Stimulated activated CD8-positive, alpha-beta memory T cell treated with anti-CD3 and anti-CD28 coated beads, Interleukin-15, amount 100 ng/mL, for 1 hour (primary cell): ENCODE measurements around the gene SYTL3.

Experiments used
- DNase-seq: peaks from one replicate; pipeline ENCODE4 v3.0.0-alpha.2; 2020; ENCODE audit warnings: low read depth

Gene SYTL3

GRCh38 chr6:158758941-158759479, 109.2 kb downstream of the SYTL3 start:
- DNase-seq: no peak

GRCh38 chr6:158759966-158760617, 110.2 kb downstream of the SYTL3 start:
- DNase-seq: no peak

- DNase-seq: no peak
These were observed 110.9 kb downstream of the SYTL3 start for GRCh38 chr6:158760618-158761250.

- DNase-seq: no peak
These were observed 111.9 kb downstream of the SYTL3 start for GRCh38 chr6:158761746-158762145.

- DNase-seq: no peak
These were observed 113.1 kb downstream of the SYTL3 start for GRCh38 chr6:158762787-158763433.

GRCh38 chr6:158763434-158764182, 113.8 kb downstream of the SYTL3 start:
- no peak for DNase-seq

- DNase-seq: no peak
These were observed 114.5 kb downstream of the SYTL3 start for GRCh38 chr6:158764183-158764849.

- no peak for DNase-seq
These were observed 115.1 kb downstream of the SYTL3 start for GRCh38 chr6:158764926-158765325.

- no peak for DNase-seq
These were observed 115.7 kb downstream of the SYTL3 start for GRCh38 chr6:158765499-158766068.

- no peak for DNase-seq
These were observed 117.0 kb downstream of the SYTL3 start for GRCh38 chr6:158766621-158767455.

- DNase-seq: no peak
These were observed 117.9 kb downstream of the SYTL3 start for GRCh38 chr6:158767709-158768108.

- DNase-seq: no peak
These were observed 118.6 kb downstream of the SYTL3 start for GRCh38 chr6:158768436-158768835.

- no peak for DNase-seq
These were observed 119.4 kb downstream of the SYTL3 start for GRCh38 chr6:158769234-158769770.

- DNase-seq: no peak
These were observed 120.0 kb downstream of the SYTL3 start for GRCh38 chr6:158769771-158770432.

GRCh38 chr6:158770533-158771330, 120.9 kb downstream of the SYTL3 start:
- DNase-seq: no peak

- DNase-seq: no peak
These were observed 121.7 kb downstream of the SYTL3 start for GRCh38 chr6:158771399-158772152.

- DNase-seq: no peak
These were observed 122.3 kb downstream of the SYTL3 start for GRCh38 chr6:158772172-158772571.

- no peak for DNase-seq
These were observed 123.1 kb downstream of the SYTL3 start for GRCh38 chr6:158772851-158773371.
